ENCODE results near the gene MAP3K7.

The MAP3K7 gene

DNA sequence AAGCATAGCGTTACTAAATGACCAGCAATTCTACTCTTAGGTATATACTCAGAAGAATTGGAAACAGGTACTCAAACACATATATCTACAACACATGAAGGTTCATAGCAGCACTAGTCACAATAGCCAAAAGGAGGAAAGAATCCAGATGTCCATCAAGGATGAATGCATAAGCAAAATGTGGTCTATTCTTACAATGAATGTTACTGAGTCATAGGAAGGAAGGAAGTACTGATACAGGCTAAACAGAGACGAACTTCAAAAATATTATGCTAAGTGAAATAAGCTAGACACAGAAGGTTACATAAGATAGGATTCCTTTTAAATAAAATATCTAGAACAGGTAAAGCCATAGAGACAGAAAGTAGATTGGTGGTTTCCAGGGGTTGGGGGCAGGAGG lies 93.5 kb downstream of the MAP3K7 start:
- Histone ChIP-seq H3K9ac (ENCODE audit: insufficient read length, low read depth) (no peak overlapping the region), H3K4me1 (ENCODE audit: insufficient read depth, insufficient read length) (no peaks in the 10 kb centered on the region), H3K36me3 (ENCODE audit: insufficient read depth, insufficient read length, low read length) (no peaks in the 10 kb centered on the region), H3K27me3 (ENCODE audit: insufficient read depth, insufficient read length) (no peaks in the 10 kb centered on the region), H3K4me3 (ENCODE audit: insufficient read length, low read depth) (no peak overlapping the region), H3K9me3 (ENCODE audit: insufficient read depth, low read length) (no peaks in the 10 kb centered on the region)
- no peak for DNase-seq (ENCODE audit: low read depth, low spot score)
- TF ChIP-seq ZNF274 (IDR thresholded peaks at IDR 0.05; ENCODE audit: low read depth, low read length) (no peak), YY1 (IDR thresholded peaks at IDR 0.05; ENCODE audit: insufficient read depth, insufficient read length) (no peak), SUZ12 (IDR thresholded peaks at IDR 0.05; ENCODE audit: extremely low read depth, insufficient read depth, insufficient read length) (no peak)

DNA sequence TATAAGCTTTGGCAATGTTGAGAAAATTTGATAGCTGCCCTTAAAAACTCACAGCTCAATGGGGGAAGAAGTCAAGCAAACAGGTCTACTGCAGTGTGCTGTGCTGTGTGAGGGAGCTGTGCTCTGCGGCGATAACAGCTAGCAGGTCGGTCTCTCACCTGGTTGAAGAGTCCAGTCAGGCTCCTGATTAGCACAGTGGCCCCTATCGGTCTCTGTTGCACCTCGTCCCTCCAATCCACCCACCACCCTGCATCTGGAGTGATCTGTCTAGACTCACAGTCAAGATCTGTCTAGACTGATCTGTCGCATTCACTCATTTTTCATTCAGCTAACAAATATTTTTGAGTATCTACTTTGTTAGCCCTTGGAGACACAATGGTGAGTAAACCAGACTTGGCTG lies 94.1 kb downstream of the MAP3K7 start:
- Histone ChIP-seq H3K4me1 (ENCODE audit: insufficient read depth, insufficient read length) (no peaks in the 10 kb centered on the region), H3K9ac (ENCODE audit: insufficient read length, low read depth) (no peak overlapping the region), H3K36me3 (ENCODE audit: insufficient read depth, insufficient read length, low read length) (no peaks in the 10 kb centered on the region), H3K9me3 (ENCODE audit: insufficient read depth, low read length) (no peaks in the 10 kb centered on the region), H3K4me3 (ENCODE audit: insufficient read length, low read depth) (no peak overlapping the region), H3K27me3 (ENCODE audit: insufficient read depth, insufficient read length) (no peaks in the 10 kb centered on the region)
- no peak for DNase-seq (ENCODE audit: low read depth, low spot score)
- TF ChIP-seq ZNF274 (IDR thresholded peaks at IDR 0.05; ENCODE audit: low read depth, low read length) (no peak), YY1 (IDR thresholded peaks at IDR 0.05; ENCODE audit: insufficient read depth, insufficient read length) (no peak), SUZ12 (IDR thresholded peaks at IDR 0.05; ENCODE audit: extremely low read depth, insufficient read depth, insufficient read length) (no peak)

DNA sequence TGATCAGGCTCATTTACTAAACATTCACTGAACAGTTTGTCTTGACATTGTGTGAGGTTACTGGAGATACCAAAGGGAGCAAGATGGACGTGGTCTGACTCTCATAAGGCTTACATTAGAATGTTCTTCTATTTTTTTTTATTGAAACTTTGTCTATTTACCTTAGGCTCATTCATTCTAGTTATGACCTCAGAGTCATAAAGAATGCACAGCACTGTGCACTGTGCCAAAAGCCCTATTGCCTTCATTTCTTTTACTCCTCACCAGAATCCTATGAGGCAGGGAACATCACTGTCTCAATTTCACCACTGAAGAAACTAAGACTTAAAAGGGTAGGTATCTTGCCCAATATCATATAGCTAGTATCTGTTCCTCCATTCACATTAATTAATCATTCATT lies 94.5 kb downstream of the MAP3K7 start:
- TF ChIP-seq ZNF274 (IDR thresholded peaks at IDR 0.05; ENCODE audit: low read depth, low read length) (no peak), SUZ12 (IDR thresholded peaks at IDR 0.05; ENCODE audit: extremely low read depth, insufficient read depth, insufficient read length) (no peak), YY1 (IDR thresholded peaks at IDR 0.05; ENCODE audit: insufficient read depth, insufficient read length) (no peak)
- no peak overlapping the region for H3K9ac ChIP-seq (ENCODE audit: insufficient read length, low read depth)
- H3K4me1 ChIP-seq (ENCODE audit: insufficient read depth, insufficient read length), result no peaks in the 10 kb centered on the region
- no peaks in the 10 kb centered on the region for H3K9me3 ChIP-seq (ENCODE audit: insufficient read depth, low read length)
- DNase-seq (ENCODE audit: low read depth, low spot score), result no peak
- no peaks in the 10 kb centered on the region for H3K36me3 ChIP-seq (ENCODE audit: insufficient read depth, insufficient read length, low read length)
- H3K27me3 ChIP-seq (ENCODE audit: insufficient read depth, insufficient read length), result no peaks in the 10 kb centered on the region
- H3K4me3 ChIP-seq (ENCODE audit: insufficient read length, low read depth), result no peak overlapping the region

DNA sequence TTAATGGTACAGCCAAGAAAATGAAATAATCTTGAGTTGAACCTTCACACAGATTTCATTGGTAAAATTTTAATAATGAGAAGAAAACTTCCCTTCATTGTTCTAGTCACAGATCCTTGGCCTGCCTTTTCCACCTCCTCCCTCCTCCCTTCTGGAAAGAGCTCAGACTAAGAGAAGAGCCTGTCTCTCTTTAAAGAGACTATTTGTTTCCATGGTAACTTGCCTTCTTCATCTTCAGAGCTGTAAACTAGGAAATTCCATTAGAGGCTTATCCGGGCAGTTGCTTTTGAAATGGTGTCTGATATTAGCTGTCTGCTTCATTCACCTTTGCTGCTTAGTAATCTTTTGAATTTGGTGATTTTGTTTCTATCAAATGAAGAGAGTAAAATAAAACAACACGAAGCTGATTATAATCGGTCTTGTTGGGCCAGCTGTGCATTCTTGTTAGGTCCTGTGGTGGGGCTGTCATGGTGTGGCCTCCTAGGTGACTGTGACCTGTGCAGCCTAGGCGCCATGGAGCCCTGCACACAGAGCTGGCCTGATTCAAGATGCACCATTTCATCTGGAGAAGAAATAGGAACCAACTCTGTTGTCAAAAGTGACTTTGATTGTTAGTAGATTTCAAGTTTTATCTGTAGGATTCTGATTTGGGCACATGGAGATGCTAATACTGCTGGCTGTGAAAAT lies 96.7 kb downstream of the MAP3K7 start:
- no peak overlapping the region for H3K4me3 ChIP-seq (ENCODE audit: insufficient read length, low read depth)
- no peak for TF ChIP-seq YY1 (IDR thresholded peaks at IDR 0.05; ENCODE audit: insufficient read depth, insufficient read length)
- TF ChIP-seq ZNF274 (IDR thresholded peaks at IDR 0.05; ENCODE audit: low read depth, low read length), result no peak
- TF ChIP-seq SUZ12 (IDR thresholded peaks at IDR 0.05; ENCODE audit: extremely low read depth, insufficient read depth, insufficient read length), result no peak
- DNase-seq (ENCODE audit: low read depth, low spot score), result no peak

DNA sequence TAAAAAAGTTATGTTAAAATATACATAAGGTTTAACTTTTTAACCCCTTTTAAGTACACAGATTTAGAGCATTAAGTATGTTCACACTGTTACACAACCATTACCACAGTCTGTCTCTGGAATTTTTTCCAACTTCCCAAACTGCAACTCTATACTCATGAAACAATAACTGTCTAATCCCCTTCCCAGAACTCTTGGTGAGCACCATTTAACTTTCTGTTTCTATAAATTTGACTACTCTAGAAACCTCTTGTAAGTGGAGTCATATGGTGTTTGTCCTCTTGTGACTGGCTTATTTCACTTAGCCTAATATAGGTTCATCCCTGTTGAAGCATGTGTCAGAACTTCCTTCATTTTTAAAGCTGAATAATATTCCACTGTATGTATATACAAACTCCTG lies 98.1 kb downstream of the MAP3K7 start:
- Histone ChIP-seq H3K36me3 (ENCODE audit: insufficient read depth, insufficient read length, low read length) (no peaks in the 10 kb centered on the region), H3K9ac (ENCODE audit: insufficient read length, low read depth) (no peak overlapping the region), H3K4me1 (ENCODE audit: insufficient read depth, insufficient read length) (peaks cover 3% of the 10 kb centered on the region), H3K27me3 (ENCODE audit: insufficient read depth, insufficient read length) (no peaks in the 10 kb centered on the region), H3K4me3 (ENCODE audit: insufficient read length, low read depth) (no peak overlapping the region), H3K9me3 (ENCODE audit: insufficient read depth, low read length) (no peaks in the 10 kb centered on the region; the same call in 1 of the 2 replicates)
- no peak for DNase-seq (ENCODE audit: low read depth, low spot score)
- TF ChIP-seq SUZ12 (IDR thresholded peaks at IDR 0.05; ENCODE audit: extremely low read depth, insufficient read depth, insufficient read length), result no peak
- TF ChIP-seq YY1 (IDR thresholded peaks at IDR 0.05; ENCODE audit: insufficient read depth, insufficient read length), result no peak
- TF ChIP-seq ZNF274 (IDR thresholded peaks at IDR 0.05; ENCODE audit: low read depth, low read length), result no peak

More for the DNA sequence above, 96.7 kb downstream of the MAP3K7 start:
- no peaks in the 10 kb centered on the region for H3K36me3 ChIP-seq (ENCODE audit: insufficient read depth, insufficient read length, low read length)
- H3K27me3 ChIP-seq (ENCODE audit: insufficient read depth, insufficient read length), result no peaks in the 10 kb centered on the region
- no peak overlapping the region for H3K9ac ChIP-seq (ENCODE audit: insufficient read length, low read depth)
- peaks cover 3% of the 10 kb centered on the region for H3K4me1 ChIP-seq (ENCODE audit: insufficient read depth, insufficient read length)
- H3K9me3 ChIP-seq (ENCODE audit: insufficient read depth, low read length), result no peaks in the 10 kb centered on the region; the same call in 1 of the 2 replicates

DNA sequence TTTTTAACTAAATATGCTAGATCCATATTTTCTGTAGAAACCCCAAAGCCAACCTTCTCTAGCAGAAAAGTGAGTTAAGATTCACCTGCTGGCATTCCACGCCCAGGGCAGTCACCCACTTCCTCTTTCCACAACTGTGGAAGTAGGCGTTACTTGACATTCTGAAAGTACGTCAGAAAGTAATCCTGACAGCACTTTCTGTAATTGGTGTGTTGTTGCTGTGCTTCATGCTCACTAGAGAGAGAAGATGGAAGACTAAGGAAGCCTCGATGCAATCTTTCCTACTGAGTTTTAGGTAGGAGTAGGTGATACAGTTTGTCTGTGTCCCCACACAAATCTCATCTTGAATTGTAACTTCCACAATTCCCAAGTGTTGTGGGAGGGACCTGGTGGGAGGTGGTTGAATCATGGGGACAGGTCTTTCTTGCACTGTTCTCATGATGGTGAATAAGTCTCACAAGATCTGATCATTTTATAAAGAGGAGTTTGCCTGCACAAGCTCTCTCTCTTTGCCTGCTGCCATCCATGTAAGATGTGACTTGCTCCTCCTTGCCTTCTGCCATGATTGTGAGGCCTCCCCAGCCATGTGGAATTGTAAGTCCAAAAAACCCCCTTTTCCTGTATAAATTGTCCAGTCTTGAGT lies 101.1 kb downstream of the MAP3K7 start:
- no peak for TF ChIP-seq YY1 (IDR thresholded peaks at IDR 0.05; ENCODE audit: insufficient read depth, insufficient read length)
- Histone ChIP-seq H3K9me3 (ENCODE audit: insufficient read depth, low read length) (peaks cover 5% of the 10 kb centered on the region; the same call in 1 of the 2 replicates), H3K36me3 (ENCODE audit: insufficient read depth, insufficient read length, low read length) (no peaks in the 10 kb centered on the region), H3K4me3 (ENCODE audit: insufficient read length, low read depth) (no peak overlapping the region), H3K4me1 (ENCODE audit: insufficient read depth, insufficient read length) (peaks cover 3% of the 10 kb centered on the region), H3K27me3 (ENCODE audit: insufficient read depth, insufficient read length) (no peaks in the 10 kb centered on the region), H3K9ac (ENCODE audit: insufficient read length, low read depth) (no peak overlapping the region)
- DNase-seq (ENCODE audit: low read depth, low spot score), result no peak

DNA sequence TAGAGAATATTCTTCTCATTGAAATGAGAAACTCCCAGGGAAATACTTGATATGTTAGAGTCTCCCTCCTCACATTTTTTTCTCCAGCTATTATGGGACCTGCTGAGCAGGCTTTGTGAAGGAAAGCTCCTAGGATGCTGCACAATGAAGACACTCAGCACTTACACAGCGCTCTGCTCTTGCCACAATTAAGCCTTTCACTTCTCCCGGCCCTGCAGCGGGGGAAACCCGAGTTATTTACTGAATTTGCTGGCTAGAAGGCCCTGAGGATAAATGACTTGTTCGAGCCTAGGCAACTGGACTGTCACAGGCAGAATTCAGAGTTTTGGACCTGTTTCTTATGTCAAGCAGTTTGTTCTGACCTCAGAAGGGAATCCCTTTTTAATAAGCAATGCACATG lies 102.0 kb downstream of the MAP3K7 start:
- Histone ChIP-seq H3K4me3 (ENCODE audit: insufficient read length, low read depth) (no peak overlapping the region), H3K9me3 (ENCODE audit: insufficient read depth, low read length) (peaks cover 5% of the 10 kb centered on the region; the same call in 1 of the 2 replicates), H3K27me3 (ENCODE audit: insufficient read depth, insufficient read length) (no peaks in the 10 kb centered on the region), H3K4me1 (ENCODE audit: insufficient read depth, insufficient read length) (peaks cover 3% of the 10 kb centered on the region), H3K36me3 (ENCODE audit: insufficient read depth, insufficient read length, low read length) (no peaks in the 10 kb centered on the region), H3K9ac (ENCODE audit: insufficient read length, low read depth) (no peak overlapping the region)
- no peak for TF ChIP-seq SUZ12 (IDR thresholded peaks at IDR 0.05; ENCODE audit: extremely low read depth, insufficient read depth, insufficient read length)
- no peak for TF ChIP-seq YY1 (IDR thresholded peaks at IDR 0.05; ENCODE audit: insufficient read depth, insufficient read length)
- no peak for TF ChIP-seq ZNF274 (IDR thresholded peaks at IDR 0.05; ENCODE audit: low read depth, low read length)
- peak; percentile 76 for DNase-seq (ENCODE audit: low read depth, low spot score)
